Body of pancreas (tissue), 4 donors: Measurements from ENCODE around the gene ZFAND2A.

Experiments
- CTCF ChIP-seq, 7 experiments: fragments of 450-650 bp in 4 of 7; fragments of 200-600 bp in 3 of 7; sonication (generic) in 3 of 7; IDR thresholded peaks; one replicate each; pipeline ENCODE4 v1.5.1; 2016 to 2019; ENCODE audit warnings: antibody characterized with exemption in 7 of 7
- POLR2A ChIP-seq, 3 donors: fragments of 450-650 bp; IDR thresholded peaks; one replicate each; pipeline ENCODE4 v1.6.1; 2016; ENCODE audit warnings: antibody characterized with exemption in 3 of 3, mild to moderate bottlenecking in 2 of 3

- TF ChIP-seq CTCF (IDR thresholded peaks at IDR 0.05) (no peak), POLR2A (IDR thresholded peaks at IDR 0.05) (no peak)
These were observed 4.4 kb upstream of the ZFAND2A start for GRCh38 chr7:1164436-1164835.
